T-helper 1 cell treated with Interleukin-12 subunit alpha and Interleukin-12 subunit beta and Interleukin-4 antibody, amounts not matched to agents 30 ng/mL and 1 ng/mL, for 36 hours (primary cell): ENCODE measurements around the gene ZNF345. TPM values are rescaled to one million over a fixed set of nuclear protein-coding genes. Genes with fewer than 3 reads are reported as not detected.

Experiments
- intact Hi-C: fragments of 100-400 bp; cut with micrococcal nuclease; formaldehyde crosslinking; loops from one replicate; pipeline ENCODE4 v1.15.1; 2024
- total RNA-seq: library from RNA; stranded (reverse); gene quantifications from 2 replicates; pipeline ENCODE4 v1.2.3, GENCODE V29; 2022

ZNF345 gene
- total RNA-seq, 1 donor from 2014 or later = 4.8 TPM

DNA sequence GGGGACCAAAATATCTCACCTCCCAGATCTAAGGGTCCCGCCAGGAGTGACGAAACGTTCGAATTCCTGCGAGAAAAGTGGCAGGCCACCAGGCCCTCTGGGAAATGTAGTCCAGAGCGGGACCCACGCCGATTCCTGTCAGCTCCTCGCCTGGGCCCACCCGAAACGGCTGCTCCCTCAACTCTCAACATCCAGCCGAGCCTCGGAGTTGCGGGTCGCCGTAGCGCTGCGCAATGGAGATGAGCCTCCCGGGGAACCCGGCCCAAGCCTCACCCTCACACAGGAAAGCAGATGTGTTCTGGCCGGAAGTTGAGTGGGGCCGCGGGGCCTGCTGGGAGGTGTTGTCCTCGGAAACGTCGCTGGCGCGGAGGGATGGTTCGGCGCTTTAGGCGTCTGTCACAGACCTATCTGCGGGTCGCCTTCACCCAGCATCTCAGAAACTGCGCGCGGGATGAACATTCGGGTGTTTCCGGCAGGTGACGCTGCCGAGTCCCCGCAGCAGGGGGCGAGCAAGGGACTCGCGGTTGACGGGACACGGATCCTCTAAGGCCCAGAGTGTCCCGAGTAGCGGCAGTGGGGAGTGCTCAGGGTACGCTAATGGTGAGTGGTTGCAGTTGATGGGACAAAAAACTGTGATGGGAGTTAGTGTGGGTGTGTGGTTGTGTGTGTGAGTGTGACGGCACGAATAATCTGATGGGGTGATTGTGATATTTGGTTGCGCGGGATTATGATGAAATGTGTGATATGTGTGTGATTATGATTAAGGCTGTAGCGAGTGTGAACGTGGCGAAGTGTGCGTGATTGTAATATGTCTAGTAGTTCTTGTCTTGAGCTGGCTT, 65.5 kb downstream of the ZNF345 start, which contains the start of the genes ZNF568 and ZNF829:
TSS of gene ZNF568 (plus strand) at position 341 of the 839 bp plus-strand sequence. CDS start 6,439 bp downstream, outside the sequence.
TSS of gene ZNF829 (minus strand) at position 300 of the 839 bp plus-strand sequence. CDS start 1,124 bp downstream, outside the sequence.
- intact Hi-C loops = loop anchor here (1.0 to 5.0 kb wide), 22 partner anchors 57 to 863 kb away; partner anchors contain the start of genes ZFP14, ZFP30, ZNF260 and ZNF345

DNA sequence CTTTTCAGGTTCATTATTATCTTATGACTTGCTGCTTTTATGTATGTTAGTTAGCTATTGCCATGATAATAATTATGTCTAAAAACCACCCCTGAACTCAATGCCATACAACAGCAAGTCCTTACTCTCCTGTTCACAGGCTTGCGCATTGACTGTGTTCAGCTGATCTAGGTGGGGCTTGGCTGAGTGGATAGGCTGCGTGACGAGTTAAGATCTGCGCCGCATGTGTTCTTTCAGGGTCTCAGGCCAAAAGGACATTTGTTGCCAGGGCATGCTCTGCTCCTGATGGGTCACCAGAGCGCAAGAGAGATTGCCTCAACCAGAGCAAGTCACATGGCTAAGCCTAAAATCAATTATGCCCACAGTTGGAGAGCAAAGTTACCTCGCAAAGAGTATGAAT, 66.3 kb downstream of the ZNF345 start:
- intact Hi-C loops = loop anchor here (1.0 to 5.0 kb wide), 22 partner anchors 56 to 862 kb away; partner anchors contain the start of genes ZFP14, ZFP30, ZNF260 and ZNF345

DNA sequence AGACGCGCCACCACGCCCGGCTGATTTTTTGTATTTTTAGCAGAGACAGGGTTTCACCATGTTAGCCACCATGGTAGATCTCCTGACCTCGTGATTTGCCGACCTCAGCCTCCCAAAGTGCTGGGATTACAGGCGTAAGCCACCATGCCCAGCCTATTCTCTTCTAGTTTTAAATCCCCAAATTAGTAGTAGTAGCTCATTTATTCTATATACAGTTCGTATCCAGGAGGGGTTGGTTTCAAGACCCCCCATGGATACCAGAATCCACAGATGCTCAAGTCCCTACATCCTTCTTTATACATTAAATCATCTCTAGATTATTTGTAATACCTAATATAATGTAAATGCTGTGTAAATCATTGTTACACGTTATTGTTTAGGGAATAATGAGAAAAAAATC, 67.4 kb downstream of the ZNF345 start:
- intact Hi-C loops = loop anchor here (5.0 kb wide), 1 partner anchor 791 kb away; no protein-coding TSS in a partner anchor

Other genes starting within 250 kb of the ZNF345 start
- gene ZNF382, start 245.6 kb upstream of the ZNF345 start, total RNA-seq = 12.6 and 14.3 TPM in 2 replicates
- gene ZNF461, start 184.0 kb upstream of the ZNF345 start, total RNA-seq = 5.3 and 8.5 TPM in 2 replicates
- gene ZNF567, start 163.3 kb upstream of the ZNF345 start, total RNA-seq = 7.6 and 12.5 TPM in 2 replicates
- 3.3 and 3.5 TPM in 2 replicates for gene ZNF850, start 78.1 kb upstream of the ZNF345 start, total RNA-seq
- gene ZNF790, start 12.5 kb upstream of the ZNF345 start, total RNA-seq = 5.7 and 6.6 TPM in 2 replicates
- 4.3 and 4.8 TPM in 2 replicates for gene ZNF829, start 65.4 kb downstream of the ZNF345 start, total RNA-seq
- gene ZNF568, start 65.5 kb downstream of the ZNF345 start, total RNA-seq = 5.0 and 6.7 TPM in 2 replicates
- 14.0 and 14.9 TPM in 2 replicates for gene ZNF420, start 227.6 kb downstream of the ZNF345 start, total RNA-seq